Heart left ventricle (tissue), 13 donors: Measurements from ENCODE around the gene SOHLH2.

Experiments
- CTCF ChIP-seq, 12 donors: fragments of 200-600 bp; sonication (generic) in 4 of 12; IDR thresholded peaks; one replicate each; pipeline versions ENCODE4 v1.5.0 to v1.8.0; 2018 to 2022; ENCODE audit warnings: antibody characterized with exemption in 12 of 12, mild to moderate bottlenecking in 5 of 12
- POLR2A ChIP-seq, 2 donors: fragments of 450-650 bp; IDR thresholded peaks; one replicate each; pipeline ENCODE4 v1.6.1; 2017; ENCODE audit warnings: antibody characterized with exemption in 2 of 2, mild to moderate bottlenecking in 2 of 2, moderate library complexity in 2 of 2
- donor health status: ischemic (EF 13 %, LVEDD 7.1; RV severe dilation, severe dysfunction).
- donor health status: DM: no; HTN: yes; CAD: no.
- donor health status: DM: no; HTN: no; CAD: no.
- donor health status: ischemic (EF 25% LVEDD 6.9; RV normal size, moderate dysfunction).
- donor health status: ischemic (EF 25% LVEDD 5.7; RV mildly dilated, moderate dysfunction).
- donor health status: ischemic (EF 35%, LVEDD 5.7; RV mildly dilated, moderate dysfunction).
- donor health status: nonischemic (EF 11% LVEDD 7.7; RV severe dilation, severe dysfunction).
- donor health status: DM: yes; HTN: yes; CAD: no.
- donor health status: PGD.
- donor health status: ischemic (EF 29% LVEDD 5.4; RV normal size, mild dysfunction).
- donor health status: nonischemic (EF 23%, LVEDD 6.1; RV moderate dilation, normal function).

GRCh38 chr13:36192166-36192565, 22.2 kb downstream of the SOHLH2 start:
- TF ChIP-seq POLR2A (IDR thresholded peaks at IDR 0.05) (no peak), CTCF (IDR thresholded peaks at IDR 0.05) (no peak)
